Rectal smooth muscle tissue (tissue), 1 donor: ENCODE results near the gene RASSF10.
"Not testable (repeated sequence)": the region's sequence is repeated elsewhere in the genome, so short reads cannot be mapped to it uniquely, and the experiment has no call there.

Source experiments
- H3K27ac ChIP-seq: one replicate; pipeline ENCODE4 v1.7.0; 2013; ENCODE audit warnings: low read depth, low read length, inconsistent platforms
- H3K27me3 ChIP-seq: one replicate; pipeline ENCODE4 v1.7.0; 2013; ENCODE audit warnings: low read length; ENCODE audit not compliant: control insufficient read depth, insufficient read depth
- H3K36me3 ChIP-seq: one replicate; pipeline ENCODE4 v1.7.0; 2013; ENCODE audit warnings: low read length; ENCODE audit not compliant: control insufficient read depth, insufficient read depth
- H3K4me1 ChIP-seq: one replicate; pipeline ENCODE4 v1.7.0; 2013; ENCODE audit warnings: low read length; ENCODE audit not compliant: control insufficient read depth, insufficient read depth
- H3K4me3 ChIP-seq: one replicate; pipeline ENCODE4 v1.7.0; 2013; ENCODE audit warnings: low read length
- H3K9ac ChIP-seq: one replicate; pipeline ENCODE4 v1.7.0; 2013; ENCODE audit warnings: low read length

Gene RASSF10

DNA sequence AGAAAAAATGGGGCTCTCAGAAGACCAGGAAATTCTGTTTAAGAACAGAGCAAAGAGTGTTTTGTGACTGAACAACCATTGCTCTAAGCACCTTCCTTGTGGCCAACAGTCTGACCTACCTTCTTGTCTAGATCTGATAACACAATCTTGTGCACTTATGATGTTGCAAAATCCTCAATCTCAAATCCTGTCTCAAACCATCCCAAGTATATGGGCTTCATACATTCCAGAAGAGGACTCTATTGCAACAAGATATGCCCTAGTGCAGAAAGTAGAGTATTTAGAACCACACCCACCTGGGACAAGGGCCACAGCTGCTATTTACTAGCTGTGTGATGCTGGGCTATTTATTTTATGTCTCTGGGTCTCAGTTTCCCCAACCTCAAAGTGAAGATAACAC lies 27.1 kb downstream of the RASSF10 start:
- Histone ChIP-seq H3K9ac (no peak overlapping the region), H3K36me3 (no peaks in the 10 kb centered on the region), H3K4me1 (no peaks in the 10 kb centered on the region), H3K4me3 (no peak overlapping the region), H3K27me3 (no peaks in the 10 kb centered on the region), H3K27ac (no peak overlapping the region)

DNA sequence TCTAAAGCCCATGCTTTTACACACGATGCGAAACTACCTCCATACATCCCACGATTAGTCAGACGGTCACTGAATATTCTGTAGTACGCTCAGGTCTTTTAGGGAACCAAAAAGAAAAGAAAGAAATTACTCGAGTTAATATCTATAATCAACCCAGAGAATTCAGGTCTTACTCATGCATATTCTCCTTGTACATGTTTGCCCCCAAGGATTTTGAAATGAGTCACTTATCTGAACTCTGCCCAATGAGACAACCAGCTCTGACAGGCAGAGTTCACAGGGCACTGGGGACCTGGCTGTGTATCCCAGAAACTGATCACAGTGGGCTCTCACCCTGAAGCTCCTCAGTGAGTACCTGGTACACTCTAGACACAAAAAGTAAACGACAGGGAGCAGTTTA lies 29.2 kb downstream of the RASSF10 start:
- no peaks in the 10 kb centered on the region for H3K4me1 ChIP-seq
- H3K4me3 ChIP-seq = no peak overlapping the region
- no peaks in the 10 kb centered on the region for H3K36me3 ChIP-seq
- no peak overlapping the region for H3K9ac ChIP-seq
- H3K27me3 ChIP-seq = no peaks in the 10 kb centered on the region
- no peak overlapping the region for H3K27ac ChIP-seq

DNA sequence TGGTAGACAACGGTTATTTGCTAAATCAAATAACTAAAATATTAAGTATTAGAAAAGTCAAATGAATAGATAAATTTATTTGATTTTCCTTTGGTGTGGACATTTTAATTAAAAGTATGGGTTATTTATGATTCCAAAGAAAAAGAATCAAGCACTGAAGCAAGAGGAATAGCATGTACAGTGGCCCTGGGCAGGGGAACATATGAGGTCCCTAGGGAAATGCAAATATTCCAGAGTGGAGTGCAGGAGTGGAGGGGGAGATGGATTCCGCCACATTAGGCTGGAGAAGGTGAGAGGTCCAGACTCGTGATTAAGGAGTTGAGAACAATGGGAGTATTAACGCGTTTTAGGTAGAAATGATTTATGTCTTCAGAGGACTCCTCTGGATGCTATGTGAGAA lies 30.0 kb downstream of the RASSF10 start:
- H3K27me3 ChIP-seq = no peaks in the 10 kb centered on the region
- H3K27ac ChIP-seq = no peak overlapping the region
- no peaks in the 10 kb centered on the region for H3K4me1 ChIP-seq
- H3K36me3 ChIP-seq = no peaks in the 10 kb centered on the region
- H3K4me3 ChIP-seq = no peak overlapping the region
- H3K9ac ChIP-seq = no peak overlapping the region

DNA sequence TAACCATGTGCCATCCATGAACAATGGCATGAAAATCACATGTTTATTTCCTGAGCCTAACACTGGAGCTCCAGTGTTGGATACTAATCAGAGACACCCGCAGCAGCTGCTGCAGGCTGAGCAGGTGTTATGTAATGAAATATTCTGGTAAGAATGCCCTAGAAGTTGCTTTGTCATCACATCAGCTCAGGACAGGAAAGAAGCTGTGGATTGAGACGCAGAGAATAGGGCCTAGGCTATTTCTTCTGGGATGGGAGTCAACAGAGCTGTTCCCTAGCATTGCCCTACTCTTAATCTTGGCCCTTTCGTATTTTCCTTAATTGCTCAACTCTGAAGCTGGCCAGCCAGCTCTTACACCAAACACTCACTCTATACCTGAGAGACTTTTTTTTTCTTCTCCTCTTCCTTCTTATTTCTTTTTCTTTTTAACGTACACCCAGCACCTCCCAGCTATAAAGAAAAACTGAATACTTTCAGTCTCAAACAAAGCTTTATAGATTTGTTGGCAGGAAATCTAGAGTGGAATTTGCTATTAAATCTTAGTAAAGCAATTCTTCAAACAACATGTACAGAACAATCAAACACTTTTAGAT lies 31.9 kb downstream of the RASSF10 start:
- no peak overlapping the region for H3K9ac ChIP-seq
- no peak overlapping the region for H3K27ac ChIP-seq
- no peaks in the 10 kb centered on the region for H3K4me1 ChIP-seq
- no peaks in the 10 kb centered on the region for H3K27me3 ChIP-seq
- H3K4me3 ChIP-seq = no peak overlapping the region
- no peaks in the 10 kb centered on the region for H3K36me3 ChIP-seq

DNA sequence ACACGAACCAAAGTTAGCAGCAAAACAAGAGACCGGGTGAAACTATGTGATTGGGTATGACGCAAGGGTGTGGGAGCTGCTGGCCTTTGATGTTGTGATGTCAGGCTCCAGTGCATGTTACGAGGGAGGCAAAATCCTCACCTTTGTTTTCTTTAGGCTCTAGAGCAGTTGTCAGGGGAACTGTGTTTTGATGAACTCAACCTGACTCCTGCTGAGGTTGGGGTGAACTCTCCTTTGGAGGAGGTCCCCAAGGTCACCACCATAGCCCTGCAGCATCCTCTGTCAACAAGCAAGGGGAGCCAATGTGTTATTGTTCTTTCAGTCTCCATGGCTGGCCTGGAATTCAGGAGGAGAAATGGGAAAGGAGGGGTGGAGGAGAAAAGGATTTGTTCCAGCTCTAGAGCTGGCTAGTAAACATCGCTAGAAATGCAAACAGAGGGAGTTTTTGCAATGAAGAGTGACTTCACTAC lies 33.8 kb downstream of the RASSF10 start:
- Histone ChIP-seq H3K4me1 (no peaks in the 10 kb centered on the region), H3K27ac (no peak overlapping the region), H3K27me3 (no peaks in the 10 kb centered on the region), H3K9ac (no peak overlapping the region), H3K4me3 (no peak overlapping the region), H3K36me3 (no peaks in the 10 kb centered on the region)

DNA sequence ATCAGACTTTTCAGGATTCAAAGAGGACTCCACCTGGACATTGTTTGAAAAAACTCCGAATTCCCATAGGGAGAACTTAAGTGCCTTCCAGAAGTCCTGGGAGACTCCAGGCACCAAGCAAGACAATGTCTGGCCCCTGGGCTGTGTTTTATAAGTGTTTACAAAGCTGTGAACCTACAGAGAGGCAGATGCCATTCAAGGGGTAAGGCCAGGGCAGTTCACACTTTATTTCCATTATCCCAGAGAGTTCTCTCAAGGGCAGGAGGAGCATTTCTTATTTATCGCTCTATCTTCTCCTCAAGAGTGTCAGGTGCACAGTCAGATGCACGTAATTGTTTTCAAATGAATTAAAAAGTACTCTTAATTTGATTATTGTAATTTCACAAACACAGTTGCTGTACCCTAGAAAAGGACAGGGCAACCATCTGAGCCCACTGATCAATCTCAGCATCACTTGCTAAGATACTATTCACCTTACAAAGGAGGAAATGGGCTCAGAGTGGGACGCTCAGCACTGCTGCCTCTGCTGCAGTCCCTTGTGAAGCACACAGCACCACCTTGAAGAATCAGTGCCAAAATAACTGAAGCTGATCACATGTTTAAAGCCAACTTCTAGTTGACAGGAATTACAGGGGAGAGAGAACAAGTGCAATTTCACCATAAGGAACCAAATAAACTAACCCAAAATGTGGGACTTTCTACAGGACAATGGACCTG lies 35.0 kb downstream of the RASSF10 start:
- H3K36me3 ChIP-seq = no peaks in the 10 kb centered on the region
- H3K27ac ChIP-seq = no peak overlapping the region
- no peaks in the 10 kb centered on the region for H3K27me3 ChIP-seq
- no peak overlapping the region for H3K4me3 ChIP-seq
- no peaks in the 10 kb centered on the region for H3K4me1 ChIP-seq
- no peak overlapping the region for H3K9ac ChIP-seq

DNA sequence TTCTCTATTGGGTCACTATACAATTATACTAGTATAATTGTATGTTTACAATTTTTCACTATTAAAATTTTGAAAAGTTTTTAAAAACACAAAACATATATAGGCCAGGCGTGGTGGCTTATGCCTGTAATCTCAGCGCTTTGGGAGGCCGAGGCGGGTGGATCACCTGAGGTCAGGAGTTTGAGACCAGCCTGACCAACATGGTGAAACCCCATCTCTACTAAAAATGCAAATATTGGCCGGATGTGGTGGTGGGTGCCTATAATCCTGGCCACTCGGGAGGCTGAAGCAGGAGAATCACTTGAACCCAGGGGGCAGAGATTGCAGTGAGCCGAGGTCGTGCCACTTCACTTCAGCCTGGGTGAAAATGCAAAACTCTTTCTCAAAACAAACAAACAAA lies 36.0 kb downstream of the RASSF10 start:
- not testable (repeated sequence) for H3K27me3 ChIP-seq, H3K4me1 ChIP-seq, H3K9ac ChIP-seq, H3K27ac ChIP-seq, H3K36me3 ChIP-seq, H3K4me3 ChIP-seq

DNA sequence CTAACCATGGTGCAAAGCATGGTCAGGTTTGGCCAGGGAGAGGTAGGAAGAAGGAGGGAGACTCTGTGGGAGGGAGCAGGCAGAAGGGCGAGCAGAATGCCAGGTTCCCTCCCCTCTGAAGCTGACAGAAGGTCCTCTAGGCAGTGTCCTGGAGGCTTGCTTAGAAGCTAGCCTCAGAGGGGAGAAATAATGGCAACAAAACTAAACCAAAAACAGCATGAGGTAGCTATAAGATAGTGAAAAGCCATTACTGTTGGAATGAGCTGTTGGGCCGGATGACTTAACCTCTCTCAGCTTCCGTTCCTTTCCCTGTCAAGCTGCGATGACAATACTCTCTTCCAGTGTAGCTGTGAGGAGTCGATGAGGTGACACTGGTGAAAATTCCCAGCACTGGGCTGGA lies 36.6 kb downstream of the RASSF10 start:
- no peaks in the 10 kb centered on the region for H3K4me1 ChIP-seq
- no peak overlapping the region for H3K9ac ChIP-seq
- no peaks in the 10 kb centered on the region for H3K36me3 ChIP-seq
- no peak overlapping the region for H3K27ac ChIP-seq
- no peaks in the 10 kb centered on the region for H3K27me3 ChIP-seq
- H3K4me3 ChIP-seq = no peak overlapping the region

DNA sequence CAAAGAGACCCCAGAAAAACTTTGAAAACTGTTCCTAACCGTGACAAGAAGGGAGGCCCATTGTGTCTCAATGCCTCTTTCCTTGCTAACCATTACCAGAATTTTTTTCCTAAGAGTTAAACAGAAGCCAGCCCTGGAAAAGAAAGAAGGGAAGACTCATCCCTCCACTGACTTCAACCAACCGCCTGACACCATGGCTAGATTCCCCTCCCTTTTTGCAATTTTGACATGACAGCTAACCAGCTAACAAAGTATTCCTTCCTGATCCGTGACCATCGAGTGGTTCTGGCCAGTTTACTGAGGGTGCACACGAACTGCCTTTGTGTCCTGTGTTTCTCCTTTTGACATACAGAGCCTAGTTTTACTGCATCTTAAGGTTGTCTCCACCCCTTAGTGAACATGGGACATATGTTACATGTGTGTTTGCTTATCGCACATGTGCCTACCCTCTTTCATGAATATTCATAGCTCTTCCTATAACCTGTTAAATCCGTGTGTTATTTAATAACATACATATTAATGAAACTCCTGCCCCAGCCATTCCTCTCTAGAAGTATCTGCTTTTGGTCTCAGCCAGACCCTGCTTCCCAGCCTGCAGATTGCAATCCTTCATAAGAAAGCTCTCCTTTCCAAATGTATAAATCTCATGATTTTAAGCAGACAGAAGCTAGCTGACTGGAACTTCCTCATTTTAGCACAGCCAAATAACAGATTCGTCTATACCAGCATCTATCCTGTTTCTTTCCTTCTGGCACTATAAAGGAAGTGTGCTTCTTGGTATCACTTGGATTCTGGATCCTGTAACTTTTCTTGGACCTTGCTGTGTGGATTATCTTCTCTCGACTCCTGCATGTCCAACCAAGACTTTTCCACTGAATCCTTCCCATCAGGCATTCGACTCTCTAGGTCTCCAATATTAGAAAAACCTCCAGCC lies 37.8 kb downstream of the RASSF10 start:
- H3K9ac ChIP-seq = no peak overlapping the region
- no peaks in the 10 kb centered on the region for H3K27me3 ChIP-seq
- H3K36me3 ChIP-seq = no peaks in the 10 kb centered on the region
- H3K4me3 ChIP-seq = no peak overlapping the region
- H3K4me1 ChIP-seq = no peaks in the 10 kb centered on the region
- no peak overlapping the region for H3K27ac ChIP-seq

DNA sequence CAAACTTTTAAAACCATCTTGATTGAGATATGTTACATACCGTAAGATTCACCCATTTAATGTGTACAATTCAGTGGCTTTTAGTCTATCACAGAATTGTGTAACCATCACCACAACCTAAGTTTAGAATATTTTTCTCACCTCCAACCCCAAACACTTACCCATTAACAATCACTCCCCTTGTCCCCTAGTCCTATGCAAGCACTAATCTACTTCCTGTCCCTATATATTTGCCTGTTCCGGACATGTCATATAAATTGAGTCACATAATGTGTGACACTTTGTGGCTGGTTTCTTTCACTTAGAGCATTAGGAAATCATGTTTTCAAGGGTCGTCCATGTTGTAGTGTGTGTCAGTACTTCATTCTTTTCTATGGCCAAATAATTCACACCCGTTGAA lies 38.8 kb downstream of the RASSF10 start:
- Histone ChIP-seq H3K27ac (no peak overlapping the region), H3K36me3 (no peaks in the 10 kb centered on the region), H3K27me3 (no peaks in the 10 kb centered on the region), H3K4me3 (no peak overlapping the region), H3K4me1 (no peaks in the 10 kb centered on the region), H3K9ac (no peak overlapping the region)

DNA sequence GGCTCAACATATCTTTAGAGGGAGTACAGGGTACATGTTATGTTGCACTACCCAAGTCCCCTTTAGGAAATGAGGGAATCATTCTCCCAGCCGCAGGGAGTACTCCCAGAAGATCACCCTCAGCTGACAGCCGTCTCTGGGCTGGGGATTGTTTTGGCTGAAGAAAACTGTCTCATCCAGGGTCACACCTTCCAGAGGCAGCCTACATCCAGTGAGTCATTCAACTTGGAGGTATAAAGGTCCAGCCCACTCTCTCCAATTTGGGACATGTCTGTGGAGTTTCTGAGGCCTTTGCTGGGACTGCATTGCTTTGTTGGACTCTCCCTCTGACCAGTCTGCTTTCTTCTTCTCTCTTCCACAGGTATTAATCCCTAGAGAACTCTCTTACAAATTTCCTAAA lies 42.1 kb downstream of the RASSF10 start:
- Histone ChIP-seq H3K36me3 (no peaks in the 10 kb centered on the region), H3K4me3 (no peak overlapping the region), H3K4me1 (no peaks in the 10 kb centered on the region), H3K27ac (no peak overlapping the region), H3K9ac (no peak overlapping the region), H3K27me3 (no peaks in the 10 kb centered on the region)

DNA sequence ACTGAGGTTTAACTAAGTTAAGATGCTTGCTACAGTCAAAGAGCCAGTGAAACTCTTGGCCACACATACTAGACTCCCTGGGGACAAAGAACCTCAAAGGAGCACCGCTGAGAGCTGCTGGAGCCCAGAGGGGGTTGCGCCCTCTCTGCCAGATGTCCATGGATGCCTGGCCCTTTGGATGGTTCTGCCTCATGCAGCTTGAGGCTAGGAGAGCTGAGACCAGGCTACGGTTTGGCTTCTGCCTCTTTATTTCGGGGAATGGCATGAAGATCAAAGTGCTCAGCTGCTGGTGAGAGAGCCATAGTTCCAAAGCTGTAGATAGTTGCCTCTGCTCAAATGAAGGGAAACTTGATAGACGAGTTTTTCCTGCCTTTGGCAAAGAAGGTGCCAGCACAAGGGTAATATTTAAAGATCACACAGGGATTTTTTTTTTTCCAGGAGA lies 43.0 kb downstream of the RASSF10 start:
- Histone ChIP-seq H3K36me3 (no peaks in the 10 kb centered on the region), H3K9ac (no peak overlapping the region), H3K27me3 (no peaks in the 10 kb centered on the region), H3K4me1 (no peaks in the 10 kb centered on the region), H3K27ac (no peak overlapping the region), H3K4me3 (no peak overlapping the region)
